ENCODE data around the gene IL12RB2. TPM values are rescaled to one million over a fixed set of nuclear protein-coding genes. Genes with fewer than 3 reads are reported as not detected.

The IL12RB2 gene, protein sequence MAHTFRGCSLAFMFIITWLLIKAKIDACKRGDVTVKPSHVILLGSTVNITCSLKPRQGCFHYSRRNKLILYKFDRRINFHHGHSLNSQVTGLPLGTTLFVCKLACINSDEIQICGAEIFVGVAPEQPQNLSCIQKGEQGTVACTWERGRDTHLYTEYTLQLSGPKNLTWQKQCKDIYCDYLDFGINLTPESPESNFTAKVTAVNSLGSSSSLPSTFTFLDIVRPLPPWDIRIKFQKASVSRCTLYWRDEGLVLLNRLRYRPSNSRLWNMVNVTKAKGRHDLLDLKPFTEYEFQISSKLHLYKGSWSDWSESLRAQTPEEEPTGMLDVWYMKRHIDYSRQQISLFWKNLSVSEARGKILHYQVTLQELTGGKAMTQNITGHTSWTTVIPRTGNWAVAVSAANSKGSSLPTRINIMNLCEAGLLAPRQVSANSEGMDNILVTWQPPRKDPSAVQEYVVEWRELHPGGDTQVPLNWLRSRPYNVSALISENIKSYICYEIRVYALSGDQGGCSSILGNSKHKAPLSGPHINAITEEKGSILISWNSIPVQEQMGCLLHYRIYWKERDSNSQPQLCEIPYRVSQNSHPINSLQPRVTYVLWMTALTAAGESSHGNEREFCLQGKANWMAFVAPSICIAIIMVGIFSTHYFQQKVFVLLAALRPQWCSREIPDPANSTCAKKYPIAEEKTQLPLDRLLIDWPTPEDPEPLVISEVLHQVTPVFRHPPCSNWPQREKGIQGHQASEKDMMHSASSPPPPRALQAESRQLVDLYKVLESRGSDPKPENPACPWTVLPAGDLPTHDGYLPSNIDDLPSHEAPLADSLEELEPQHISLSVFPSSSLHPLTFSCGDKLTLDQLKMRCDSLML
- polyA plus RNA-seq (2011; rRNA removed) (not detected in 2 replicates), polyA minus RNA-seq (2011; rRNA and poly(A)+ RNA removed) (not detected in 2 replicates)

DNA sequence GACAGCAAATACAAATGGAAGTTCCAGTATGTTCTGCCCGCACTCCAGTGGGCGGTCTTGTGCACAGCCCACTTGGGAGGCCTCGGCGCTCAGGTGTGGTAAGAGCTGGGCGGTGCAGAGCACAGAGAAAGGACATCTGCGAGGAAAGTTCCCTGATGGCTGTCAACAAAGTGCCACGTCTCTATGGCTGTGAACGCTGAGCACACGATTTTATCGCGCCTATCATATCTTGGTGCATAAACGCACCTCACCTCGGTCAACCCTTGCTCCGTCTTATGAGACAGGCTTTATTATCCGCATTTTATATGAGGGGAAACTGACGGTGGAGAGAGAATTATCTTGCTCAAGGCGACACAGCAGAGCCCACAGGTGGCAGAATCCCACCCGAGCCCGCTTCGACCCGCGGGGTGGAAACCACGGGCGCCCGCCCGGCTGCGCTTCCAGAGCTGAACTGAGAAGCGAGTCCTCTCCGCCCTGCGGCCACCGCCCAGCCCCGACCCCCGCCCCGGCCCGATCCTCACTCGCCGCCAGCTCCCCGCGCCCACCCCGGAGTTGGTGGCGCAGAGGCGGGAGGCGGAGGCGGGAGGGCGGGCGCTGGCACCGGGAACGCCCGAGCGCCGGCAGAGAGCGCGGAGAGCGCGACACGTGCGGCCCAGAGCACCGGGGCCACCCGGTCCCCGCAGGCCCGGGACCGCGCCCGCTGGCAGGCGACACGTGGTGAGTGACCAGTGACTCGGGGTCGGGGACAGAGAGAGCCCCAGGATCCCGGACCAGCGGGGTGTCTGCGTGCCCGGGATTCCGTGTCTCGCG lies at the start of gene IL12RB2:
IL12RB2 (plus strand) TSS at position 623 of the 810 bp plus-strand sequence. CDS start 12,496 bp downstream, outside the sequence.
- H3K36me3 ChIP-seq (ENCODE audit: control insufficient read depth, insufficient read depth, low read length), result no peaks in the 10 kb centered on the region
- CTCF ChIA-PET, result interaction anchor here (0.6 kb wide), 1 partner anchor 584 kb away, joined by 3 read pairs; no protein-coding TSS in a partner anchor
- no peak within 1 kb of the TSS for H3K4me3 ChIP-seq (ENCODE audit: low read depth, low read length)
- POLR2A ChIA-PET, result no interaction called here
- peaks cover 13% of the 10 kb centered on the region for H3K27me3 ChIP-seq (ENCODE audit: control insufficient read depth, insufficient read depth, low read length)
- TF ChIP-seq, protein P1, sequence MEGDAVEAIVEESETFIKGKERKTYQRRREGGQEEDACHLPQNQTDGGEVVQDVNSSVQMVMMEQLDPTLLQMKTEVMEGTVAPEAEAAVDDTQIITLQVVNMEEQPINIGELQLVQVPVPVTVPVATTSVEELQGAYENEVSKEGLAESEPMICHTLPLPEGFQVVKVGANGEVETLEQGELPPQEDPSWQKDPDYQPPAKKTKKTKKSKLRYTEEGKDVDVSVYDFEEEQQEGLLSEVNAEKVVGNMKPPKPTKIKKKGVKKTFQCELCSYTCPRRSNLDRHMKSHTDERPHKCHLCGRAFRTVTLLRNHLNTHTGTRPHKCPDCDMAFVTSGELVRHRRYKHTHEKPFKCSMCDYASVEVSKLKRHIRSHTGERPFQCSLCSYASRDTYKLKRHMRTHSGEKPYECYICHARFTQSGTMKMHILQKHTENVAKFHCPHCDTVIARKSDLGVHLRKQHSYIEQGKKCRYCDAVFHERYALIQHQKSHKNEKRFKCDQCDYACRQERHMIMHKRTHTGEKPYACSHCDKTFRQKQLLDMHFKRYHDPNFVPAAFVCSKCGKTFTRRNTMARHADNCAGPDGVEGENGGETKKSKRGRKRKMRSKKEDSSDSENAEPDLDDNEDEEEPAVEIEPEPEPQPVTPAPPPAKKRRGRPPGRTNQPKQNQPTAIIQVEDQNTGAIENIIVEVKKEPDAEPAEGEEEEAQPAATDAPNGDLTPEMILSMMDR (IDR thresholded peaks at IDR 0.05; ENCODE audit: insufficient read depth, low read depth, low read length), result no peak
- no peak for DNase-seq (ENCODE audit: low read depth)

DNA sequence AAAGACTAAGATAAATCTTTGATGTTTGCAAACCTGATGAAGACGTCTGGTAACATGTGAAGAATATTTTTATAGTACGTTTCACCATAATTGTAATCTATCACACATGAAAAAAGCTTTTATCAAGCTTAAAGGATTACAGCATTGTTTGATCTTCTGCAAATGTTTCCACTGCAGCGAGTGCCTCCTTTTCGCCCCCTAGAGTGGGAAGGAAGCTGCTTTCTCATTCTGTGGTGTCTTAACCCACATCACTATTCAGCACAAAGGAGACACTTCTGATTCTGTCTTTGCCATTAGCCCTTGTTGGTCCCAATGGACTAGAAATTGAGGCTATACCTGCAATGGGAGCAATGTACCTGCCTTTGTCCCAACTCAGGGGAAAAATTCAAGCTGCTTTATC lies 46.0 kb upstream of the IL12RB2 start:
- Histone ChIP-seq H3K27me3 (ENCODE audit: control insufficient read depth, insufficient read depth, low read length) (0 out of 2 replicates have a peak, but pooled peaks cover 2% of the 10 kb centered on the region), H3K4me3 (ENCODE audit: low read depth, low read length) (no peak overlapping the region), H3K36me3 (ENCODE audit: control insufficient read depth, insufficient read depth, low read length) (no peaks in the 10 kb centered on the region)
- TF ChIP-seq, protein P1 (IDR thresholded peaks at IDR 0.05; ENCODE audit: insufficient read depth, low read depth, low read length), result no peak
- DNase-seq (ENCODE audit: low read depth), result no peak
- ChIA-PET CTCF (no interaction called here), POLR2A (no interaction called here)

DNA sequence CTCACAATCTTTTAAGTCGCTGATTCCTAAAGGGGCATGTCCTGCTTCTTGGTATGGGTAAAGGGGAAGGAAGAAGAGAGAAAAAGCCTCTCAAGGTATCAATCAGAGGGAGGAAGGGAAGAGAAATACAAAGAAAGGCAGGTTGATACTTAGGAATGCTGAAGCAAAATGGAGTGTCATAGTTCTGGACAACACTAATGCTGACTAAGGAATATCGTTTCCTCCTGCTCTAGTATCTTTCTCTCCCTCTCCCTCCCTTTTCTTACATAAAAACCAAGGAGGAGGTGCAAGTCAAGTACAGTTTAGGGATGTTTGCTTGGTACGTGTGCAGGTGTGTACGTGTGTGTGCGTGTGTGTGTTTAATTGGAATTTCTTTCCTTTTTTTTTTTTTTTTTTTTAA lies 44.9 kb upstream of the IL12RB2 start:
- ChIA-PET CTCF (interaction anchor here (1.0 kb wide), 1 partner anchor 8 kb away, joined by 3 read pairs; no protein-coding TSS in a partner anchor), POLR2A (no interaction called here)
- DNase-seq (ENCODE audit: low read depth), result no peak
- no peak overlapping the region for H3K4me3 ChIP-seq (ENCODE audit: low read depth, low read length)
- TF ChIP-seq, protein P1 (IDR thresholded peaks at IDR 0.05; ENCODE audit: insufficient read depth, low read depth, low read length), result no peak
- no peaks in the 10 kb centered on the region for H3K36me3 ChIP-seq (ENCODE audit: control insufficient read depth, insufficient read depth, low read length)
- 0 out of 2 replicates have a peak, but pooled peaks cover 2% of the 10 kb centered on the region for H3K27me3 ChIP-seq (ENCODE audit: control insufficient read depth, insufficient read depth, low read length)

DNA sequence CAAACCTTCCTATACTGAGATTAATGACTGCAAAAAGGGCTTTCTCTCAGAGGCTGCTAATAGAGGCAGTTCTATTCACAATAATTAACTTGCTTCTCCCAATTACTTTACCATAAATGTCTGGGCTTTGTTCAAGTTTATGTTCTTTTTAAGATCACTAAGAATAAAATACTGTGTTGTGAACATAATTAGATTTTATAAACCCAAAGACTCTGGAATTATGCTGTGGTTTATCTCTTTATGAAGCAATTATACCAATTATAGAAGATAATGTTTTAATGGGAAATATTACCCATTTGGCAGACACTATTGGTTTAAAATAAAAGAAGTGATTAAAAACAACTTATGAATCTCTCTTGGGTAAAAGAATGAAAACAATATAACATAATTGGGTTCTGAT lies 43.5 kb upstream of the IL12RB2 start:
- Histone ChIP-seq H3K27me3 (ENCODE audit: control insufficient read depth, insufficient read depth, low read length) (peaks cover 4% of the 10 kb centered on the region; the same call in 1 of the 2 replicates), H3K36me3 (ENCODE audit: control insufficient read depth, insufficient read depth, low read length) (no peaks in the 10 kb centered on the region), H3K4me3 (ENCODE audit: low read depth, low read length) (no peak overlapping the region)
- ChIA-PET POLR2A (no interaction called here), CTCF (no interaction called here)
- no peak for DNase-seq (ENCODE audit: low read depth)
- TF ChIP-seq, protein P1 (IDR thresholded peaks at IDR 0.05; ENCODE audit: insufficient read depth, low read depth, low read length), result no peak
